ENCODE measurements around the gene DST.

DST gene

DNA sequence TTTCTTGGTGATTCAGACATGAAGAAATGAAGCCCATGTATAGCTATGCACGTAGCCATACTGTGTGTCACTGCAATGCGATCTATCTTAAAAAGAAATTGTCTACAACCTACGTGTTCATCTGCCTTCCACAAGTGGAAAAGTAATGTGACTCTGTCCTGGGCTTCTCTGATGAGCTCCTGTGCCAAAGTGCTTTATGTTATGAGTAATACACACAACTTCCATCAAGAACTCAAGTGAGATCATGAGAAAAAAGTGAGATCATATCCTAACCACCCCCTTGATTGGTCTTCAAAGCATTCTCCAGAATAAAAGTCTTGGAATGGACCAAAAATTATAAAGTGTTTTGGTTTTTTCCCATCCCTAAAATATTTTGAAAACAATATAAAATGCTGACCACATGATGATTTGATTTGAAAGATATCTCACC lies 114.3 kb downstream of the DST start:
- Histone ChIP-seq H3K27ac (ENCODE audit: low read depth, low read length) (peak overlapping the region; percentile 95), H3K27me3 (ENCODE audit: insufficient read depth, low read length) (no peaks in the 10 kb centered on the region), H3K4me1 (ENCODE audit: control insufficient read depth, insufficient read depth, low read length, unreplicated experiment) (peaks cover 54% of the 10 kb centered on the region), H3K79me2 (ENCODE audit: control insufficient read depth, insufficient read depth, low read length, unreplicated experiment) (peaks cover 8% of the 10 kb centered on the region), H2AFZ (ENCODE audit: low read length, unreplicated experiment) (no peak overlapping the region), H3K4me3 (ENCODE audit: low read depth, low read length) (no peak overlapping the region), H3K36me3 (ENCODE audit: insufficient read depth, low read length) (peaks cover 27% of the 10 kb centered on the region)

DNA sequence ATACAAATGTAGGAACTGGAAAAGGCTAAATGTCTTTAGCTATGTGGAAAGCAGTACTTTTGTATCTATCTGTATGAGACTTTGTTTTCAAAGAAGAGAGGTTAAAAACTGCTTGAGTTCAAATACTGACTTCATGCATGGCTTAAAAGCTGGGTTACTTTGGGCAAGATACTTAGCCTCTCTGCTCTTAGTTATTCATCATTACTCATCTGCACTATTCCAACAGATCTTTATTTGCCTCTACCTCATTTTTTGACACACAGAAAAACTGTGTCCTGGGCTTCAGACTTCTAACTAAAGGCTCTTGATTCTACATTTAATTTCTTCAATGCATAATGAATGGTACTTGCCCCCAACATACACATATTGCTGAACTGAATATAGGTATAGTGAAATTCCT lies 114.8 kb downstream of the DST start:
- H3K79me2 ChIP-seq (ENCODE audit: control insufficient read depth, insufficient read depth, low read length, unreplicated experiment), result peaks cover 11% of the 10 kb centered on the region
- H3K27ac ChIP-seq (ENCODE audit: low read depth, low read length), result peak overlapping the region; percentile 95
- H2AFZ ChIP-seq (ENCODE audit: low read length, unreplicated experiment), result no peak overlapping the region
- peaks cover 26% of the 10 kb centered on the region for H3K36me3 ChIP-seq (ENCODE audit: insufficient read depth, low read length)
- no peaks in the 10 kb centered on the region for H3K27me3 ChIP-seq (ENCODE audit: insufficient read depth, low read length)
- peaks cover 54% of the 10 kb centered on the region for H3K4me1 ChIP-seq (ENCODE audit: control insufficient read depth, insufficient read depth, low read length, unreplicated experiment)
- H3K4me3 ChIP-seq (ENCODE audit: low read depth, low read length), result no peak overlapping the region

DNA sequence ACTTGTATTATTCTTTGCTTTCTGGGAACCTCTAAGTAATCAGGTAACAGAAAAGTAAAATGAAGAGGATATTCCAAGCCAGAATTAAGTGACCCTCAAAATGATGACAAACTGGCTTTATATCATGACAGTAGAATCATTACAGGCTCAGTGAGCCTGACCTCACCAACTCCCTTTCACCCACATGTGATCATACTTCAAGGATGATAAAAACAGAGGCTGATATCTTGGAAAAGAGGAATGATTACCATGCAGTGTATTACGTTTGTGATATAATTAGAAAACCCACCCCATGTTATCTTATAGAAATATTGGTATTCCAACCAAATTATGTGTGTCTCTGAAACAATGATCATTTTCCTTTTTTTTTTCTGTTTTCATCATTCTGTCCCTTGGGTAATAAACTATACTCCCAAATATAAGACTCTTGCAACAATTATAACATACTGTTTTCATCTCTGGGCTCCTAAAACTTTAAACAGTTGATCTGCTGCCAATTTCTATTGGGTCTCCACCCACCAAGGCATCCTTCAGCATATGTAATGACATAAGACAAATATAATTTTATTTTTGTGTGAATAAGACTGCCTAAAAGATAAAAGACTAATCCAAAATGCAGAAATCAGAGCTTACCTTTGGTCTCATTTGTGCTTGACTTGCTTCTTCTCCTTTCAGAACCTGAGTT lies 115.7 kb downstream of the DST start:
- H2AFZ ChIP-seq (ENCODE audit: low read length, unreplicated experiment), result no peak overlapping the region
- H3K27ac ChIP-seq (ENCODE audit: low read depth, low read length), result peak overlapping the region; percentile 95
- no peaks in the 10 kb centered on the region for H3K27me3 ChIP-seq (ENCODE audit: insufficient read depth, low read length)
- H3K4me1 ChIP-seq (ENCODE audit: control insufficient read depth, insufficient read depth, low read length, unreplicated experiment), result peaks cover 54% of the 10 kb centered on the region
- H3K79me2 ChIP-seq (ENCODE audit: control insufficient read depth, insufficient read depth, low read length, unreplicated experiment), result peaks cover 18% of the 10 kb centered on the region
- H3K36me3 ChIP-seq (ENCODE audit: insufficient read depth, low read length), result peaks cover 29% of the 10 kb centered on the region
- no peak overlapping the region for H3K4me3 ChIP-seq (ENCODE audit: low read depth, low read length)

DNA sequence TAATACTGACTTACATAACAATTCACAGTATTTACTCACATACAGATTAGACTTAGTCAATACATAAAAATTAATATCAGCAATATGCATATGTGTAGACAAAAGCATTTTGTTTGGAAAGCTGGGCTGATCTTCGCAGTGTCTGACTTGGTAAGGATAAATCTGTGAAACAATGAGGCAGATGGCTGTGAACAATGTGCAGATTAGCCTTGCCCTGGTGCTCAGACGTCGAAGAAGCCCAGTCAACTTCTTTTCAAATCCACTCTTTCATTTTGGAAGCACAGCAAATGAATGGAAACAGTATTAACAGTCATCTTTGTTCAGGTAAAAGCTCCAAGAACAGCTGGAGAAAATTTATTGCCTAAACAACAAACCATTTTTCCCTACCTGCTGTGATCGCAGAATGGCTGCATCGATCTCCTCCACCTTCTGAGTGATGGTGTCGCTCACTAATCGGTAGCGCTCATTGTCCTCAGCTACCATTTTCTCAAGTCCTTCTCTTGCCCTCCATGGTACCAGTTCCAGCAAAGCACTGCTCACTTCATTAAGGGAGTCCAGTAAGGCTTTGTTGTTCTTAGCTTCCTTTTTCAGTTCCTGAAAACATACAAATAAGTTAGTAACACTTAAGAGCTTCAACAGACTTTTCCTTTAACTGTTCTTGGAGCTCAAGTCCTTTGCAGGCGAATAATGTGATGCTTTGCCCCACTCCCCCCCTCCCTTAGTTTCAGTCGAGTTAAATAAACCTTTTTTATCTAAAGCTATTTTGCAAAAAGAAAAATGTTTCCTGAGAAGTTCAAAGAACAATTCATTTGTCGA lies 116.5 kb downstream of the DST start:
- H3K4me1 ChIP-seq (ENCODE audit: control insufficient read depth, insufficient read depth, low read length, unreplicated experiment), result peaks cover 54% of the 10 kb centered on the region
- no peaks in the 10 kb centered on the region for H3K27me3 ChIP-seq (ENCODE audit: insufficient read depth, low read length)
- H3K4me3 ChIP-seq (ENCODE audit: low read depth, low read length), result peak overlapping the region; percentile 26; the same call in 1 of the 2 replicates
- peaks cover 21% of the 10 kb centered on the region for H3K79me2 ChIP-seq (ENCODE audit: control insufficient read depth, insufficient read depth, low read length, unreplicated experiment)
- H2AFZ ChIP-seq (ENCODE audit: low read length, unreplicated experiment), result no peak overlapping the region
- peaks cover 30% of the 10 kb centered on the region for H3K36me3 ChIP-seq (ENCODE audit: insufficient read depth, low read length)
- H3K27ac ChIP-seq (ENCODE audit: low read depth, low read length), result peak overlapping the region; percentile 95

DNA sequence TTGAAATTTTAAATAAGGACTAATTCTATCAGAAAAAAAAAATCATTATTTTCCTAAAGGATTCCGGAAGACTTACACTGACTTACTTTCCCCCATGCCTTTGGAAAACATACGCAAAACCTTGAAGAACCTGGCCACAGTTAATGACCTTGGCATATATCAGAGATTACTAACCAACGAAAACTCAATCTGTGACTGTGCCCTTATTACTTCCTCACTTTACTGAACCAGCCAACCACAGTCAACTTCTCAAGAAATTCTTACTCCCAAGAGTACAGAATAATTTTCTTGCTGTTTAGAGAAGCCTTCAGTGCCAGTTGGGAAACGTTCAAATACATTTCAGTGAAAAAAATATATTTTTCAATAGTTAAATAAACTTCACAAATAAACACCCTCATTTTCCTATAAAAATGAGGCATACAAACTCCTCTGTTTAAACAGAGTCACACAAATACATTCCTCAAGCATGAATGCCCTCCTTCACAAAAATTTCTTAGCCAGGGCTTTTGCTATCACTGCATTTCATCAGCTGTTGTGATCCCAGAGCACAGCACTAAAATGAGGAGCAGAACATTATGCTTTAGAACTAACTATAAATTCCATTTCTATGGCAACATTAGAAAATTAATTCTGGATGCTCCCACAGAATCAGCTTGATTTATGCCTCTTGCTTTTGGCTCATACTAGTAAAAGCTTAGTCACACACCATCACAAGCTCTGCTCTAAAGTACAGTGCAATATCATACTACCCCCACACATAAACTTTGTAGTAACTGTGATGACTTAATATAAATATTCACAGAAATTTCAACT lies 117.6 kb downstream of the DST start:
- peak overlapping the region; percentile 95 for H3K27ac ChIP-seq (ENCODE audit: low read depth, low read length)
- peaks cover 33% of the 10 kb centered on the region for H3K36me3 ChIP-seq (ENCODE audit: insufficient read depth, low read length)
- no peaks in the 10 kb centered on the region for H3K27me3 ChIP-seq (ENCODE audit: insufficient read depth, low read length)
- no peak overlapping the region for H2AFZ ChIP-seq (ENCODE audit: low read length, unreplicated experiment)
- peak overlapping the region; percentile 43 for H3K4me3 ChIP-seq (ENCODE audit: low read depth, low read length)
- peaks cover 54% of the 10 kb centered on the region for H3K4me1 ChIP-seq (ENCODE audit: control insufficient read depth, insufficient read depth, low read length, unreplicated experiment)
- H3K79me2 ChIP-seq (ENCODE audit: control insufficient read depth, insufficient read depth, low read length, unreplicated experiment), result peaks cover 21% of the 10 kb centered on the region

DNA sequence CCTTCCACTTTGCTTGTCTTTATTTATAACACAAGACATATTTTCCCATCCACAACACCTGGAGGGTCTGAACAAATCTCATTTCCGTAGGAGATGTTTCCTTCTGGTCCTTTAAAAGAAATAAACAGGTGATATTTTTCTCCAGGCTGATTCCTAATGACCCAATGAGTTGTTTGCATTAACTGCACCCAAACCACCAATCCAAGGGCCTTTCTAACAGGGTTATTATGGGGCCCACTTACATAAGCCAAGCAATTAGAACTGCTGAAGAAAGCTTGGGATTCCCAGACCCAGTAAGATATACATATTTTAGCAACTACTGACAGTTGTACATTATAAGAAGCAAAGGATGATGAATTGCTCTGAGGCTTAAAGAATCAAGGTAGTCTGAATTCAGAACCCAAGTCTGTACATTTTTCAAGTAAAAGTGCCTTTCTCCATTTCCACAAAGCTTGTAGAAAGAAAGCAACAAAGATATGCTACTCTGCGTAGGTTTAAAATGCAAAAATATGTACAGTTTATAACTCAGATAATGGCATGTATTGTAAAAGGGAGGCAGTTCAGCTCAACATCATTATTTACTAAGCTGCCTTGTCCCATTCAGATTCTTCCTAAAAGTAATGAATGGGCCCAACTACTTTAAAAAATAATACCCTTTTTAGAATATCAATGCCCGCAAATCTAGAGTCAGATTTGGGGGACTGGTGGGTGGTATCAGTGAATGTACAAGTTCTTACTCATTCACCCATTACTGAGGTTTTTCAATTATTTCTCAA lies 120.0 kb downstream of the DST start:
- H3K27ac ChIP-seq (ENCODE audit: low read depth, low read length), result no peak overlapping the region
- H2AFZ ChIP-seq (ENCODE audit: low read length, unreplicated experiment), result no peak overlapping the region
- peaks cover 38% of the 10 kb centered on the region for H3K4me1 ChIP-seq (ENCODE audit: control insufficient read depth, insufficient read depth, low read length, unreplicated experiment)
- peaks cover 32% of the 10 kb centered on the region for H3K79me2 ChIP-seq (ENCODE audit: control insufficient read depth, insufficient read depth, low read length, unreplicated experiment)
- H3K4me3 ChIP-seq (ENCODE audit: low read depth, low read length), result no peak overlapping the region
- H3K36me3 ChIP-seq (ENCODE audit: insufficient read depth, low read length), result peaks cover 37% of the 10 kb centered on the region
- H3K27me3 ChIP-seq (ENCODE audit: insufficient read depth, low read length), result no peaks in the 10 kb centered on the region

DNA sequence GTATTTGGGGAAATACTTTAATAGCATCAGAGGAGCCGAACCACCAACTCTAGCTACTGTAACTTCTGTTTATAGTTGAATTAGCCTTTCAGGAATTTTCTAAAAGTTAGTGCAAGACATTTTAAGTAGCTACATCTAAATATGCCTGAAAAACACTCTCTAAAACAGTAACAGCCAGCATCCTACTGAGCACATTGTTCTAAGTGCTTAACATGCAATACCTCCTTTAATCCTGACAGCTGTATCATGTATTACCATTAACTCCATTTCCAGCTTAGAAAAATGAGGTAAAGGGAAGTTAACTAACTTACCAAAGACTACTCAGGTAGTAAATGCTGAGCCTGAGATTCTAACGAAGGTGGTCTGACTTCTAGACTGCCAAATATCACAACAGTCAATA lies 120.7 kb downstream of the DST start:
- Histone ChIP-seq H3K4me1 (ENCODE audit: control insufficient read depth, insufficient read depth, low read length, unreplicated experiment) (peaks cover 31% of the 10 kb centered on the region), H3K79me2 (ENCODE audit: control insufficient read depth, insufficient read depth, low read length, unreplicated experiment) (peaks cover 32% of the 10 kb centered on the region), H3K4me3 (ENCODE audit: low read depth, low read length) (no peak overlapping the region), H3K27me3 (ENCODE audit: insufficient read depth, low read length) (no peaks in the 10 kb centered on the region), H3K27ac (ENCODE audit: low read depth, low read length) (no peak overlapping the region), H3K36me3 (ENCODE audit: insufficient read depth, low read length) (peaks cover 36% of the 10 kb centered on the region), H2AFZ (ENCODE audit: low read length, unreplicated experiment) (no peak overlapping the region)

DNA sequence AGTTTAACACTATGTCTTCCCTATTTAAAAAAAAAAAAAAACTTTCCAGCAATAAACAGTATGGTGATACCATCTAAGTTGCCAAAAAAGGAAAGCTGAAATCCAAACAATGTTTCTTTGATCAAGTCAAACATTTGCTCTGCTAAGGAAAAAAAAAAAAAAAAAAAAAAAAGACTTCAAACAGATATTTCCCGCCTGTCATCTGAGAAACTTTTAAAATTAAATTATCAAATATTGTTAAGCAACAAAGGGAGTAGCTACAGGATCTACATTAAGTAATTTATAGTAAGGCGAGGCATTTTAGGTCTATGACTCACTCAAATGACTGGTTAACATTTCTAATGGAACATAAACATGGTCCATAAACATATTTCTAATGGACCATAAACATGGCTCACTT lies 121.2 kb downstream of the DST start:
- Histone ChIP-seq H3K27ac (ENCODE audit: low read depth, low read length) (no peak overlapping the region), H3K4me3 (ENCODE audit: low read depth, low read length) (no peak overlapping the region), H3K4me1 (ENCODE audit: control insufficient read depth, insufficient read depth, low read length, unreplicated experiment) (peaks cover 27% of the 10 kb centered on the region), H2AFZ (ENCODE audit: low read length, unreplicated experiment) (no peak overlapping the region), H3K36me3 (ENCODE audit: insufficient read depth, low read length) (peaks cover 37% of the 10 kb centered on the region), H3K79me2 (ENCODE audit: control insufficient read depth, insufficient read depth, low read length, unreplicated experiment) (peaks cover 32% of the 10 kb centered on the region), H3K27me3 (ENCODE audit: insufficient read depth, low read length) (no peaks in the 10 kb centered on the region)

DNA sequence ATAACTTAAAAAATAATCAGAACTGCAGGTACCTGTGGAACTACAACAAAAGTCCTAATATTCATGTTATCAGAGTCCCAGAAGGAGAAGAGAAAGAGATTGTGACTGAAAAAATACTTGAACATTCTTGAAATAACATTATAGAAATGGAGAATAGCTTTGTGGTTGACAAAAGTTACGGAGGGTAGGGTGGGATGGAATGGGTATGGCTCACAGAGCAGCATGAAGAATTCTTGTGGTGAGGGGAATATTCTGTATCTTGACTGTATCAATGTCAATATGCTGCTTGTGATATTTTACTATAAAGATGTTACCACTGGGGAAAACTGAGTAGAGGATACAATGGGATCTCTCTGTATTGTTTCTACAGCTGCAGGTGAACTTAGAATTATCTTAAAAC lies 122.5 kb downstream of the DST start:
- no peaks in the 10 kb centered on the region for H3K27me3 ChIP-seq (ENCODE audit: insufficient read depth, low read length)
- H3K4me3 ChIP-seq (ENCODE audit: low read depth, low read length), result no peak overlapping the region
- H3K79me2 ChIP-seq (ENCODE audit: control insufficient read depth, insufficient read depth, low read length, unreplicated experiment), result peaks cover 32% of the 10 kb centered on the region
- no peak overlapping the region for H3K27ac ChIP-seq (ENCODE audit: low read depth, low read length)
- peaks cover 37% of the 10 kb centered on the region for H3K36me3 ChIP-seq (ENCODE audit: insufficient read depth, low read length)
- H3K4me1 ChIP-seq (ENCODE audit: control insufficient read depth, insufficient read depth, low read length, unreplicated experiment), result peaks cover 15% of the 10 kb centered on the region
- no peak overlapping the region for H2AFZ ChIP-seq (ENCODE audit: low read length, unreplicated experiment)

Measured in ACC112 (cell line).